ENCODE data around the gene LRRC41.

GRCh38 chr1:46274225-46275029 is 29.0 kb downstream of the LRRC41 start:
- TF ChIP-seq ZBTB20 (tag by site-specific recombination; IDR thresholded peaks at IDR 0.05) (no peak), CTCF (tag by site-specific recombination; IDR thresholded peaks at IDR 0.05) (no peak), ZNF610 (tag by site-specific recombination; IDR thresholded peaks at IDR 0.05; ENCODE audit: borderline replicate concordance) (no peak), ZSCAN5A (tag by site-specific recombination; IDR thresholded peaks at IDR 0.05) (no peak), PRDM1 (tag by site-specific recombination; IDR thresholded peaks at IDR 0.05) (no peak), ZNF792 (tag by site-specific recombination; IDR thresholded peaks at IDR 0.05) (no peak), BCL6B (tag by site-specific recombination; IDR thresholded peaks at IDR 0.05) (no peak), ZNF510 (tag by site-specific recombination; IDR thresholded peaks at IDR 0.05; ENCODE audit: insufficient replicate concordance) (no peak), ZNF274 (IDR thresholded peaks at IDR 0.05; ENCODE audit: low read length) (no peak), ZNF274 (tag by site-specific recombination; IDR thresholded peaks at IDR 0.05; ENCODE audit: borderline replicate concordance) (no peak)

Measured in HEK293 (cell line).